HK-2 (cell line): ENCODE data around the gene SEMA7A.

Source experiments
- DNase-seq: peaks from one replicate; pipeline ENCODE4 v3.0.0-alpha.2; 2018; ENCODE audit not compliant: unreplicated experiment

SEMA7A gene

GRCh38 chr15:74430510-74430951 lies 3.2 kb downstream of the SEMA7A start:
- no peak for DNase-seq

GRCh38 chr15:74429781-74430400 lies 3.9 kb downstream of the SEMA7A start:
- DNase-seq, result no peak

GRCh38 chr15:74428970-74429780 lies 4.6 kb downstream of the SEMA7A start:
- no peak for DNase-seq

GRCh38 chr15:74428442-74428787 lies 5.3 kb downstream of the SEMA7A start:
- no peak for DNase-seq

- DNase-seq, result no peak
Measured at GRCh38 chr15:74427607-74428441, 5.9 kb downstream of the SEMA7A start.

- no peak for DNase-seq
Measured at GRCh38 chr15:74426404-74427281, 7.1 kb downstream of the SEMA7A start.

GRCh38 chr15:74425630-74426029 lies 8.1 kb downstream of the SEMA7A start:
- no peak for DNase-seq

- DNase-seq, result no peak
Measured at GRCh38 chr15:74424901-74425528, 8.7 kb downstream of the SEMA7A start.

DNA sequence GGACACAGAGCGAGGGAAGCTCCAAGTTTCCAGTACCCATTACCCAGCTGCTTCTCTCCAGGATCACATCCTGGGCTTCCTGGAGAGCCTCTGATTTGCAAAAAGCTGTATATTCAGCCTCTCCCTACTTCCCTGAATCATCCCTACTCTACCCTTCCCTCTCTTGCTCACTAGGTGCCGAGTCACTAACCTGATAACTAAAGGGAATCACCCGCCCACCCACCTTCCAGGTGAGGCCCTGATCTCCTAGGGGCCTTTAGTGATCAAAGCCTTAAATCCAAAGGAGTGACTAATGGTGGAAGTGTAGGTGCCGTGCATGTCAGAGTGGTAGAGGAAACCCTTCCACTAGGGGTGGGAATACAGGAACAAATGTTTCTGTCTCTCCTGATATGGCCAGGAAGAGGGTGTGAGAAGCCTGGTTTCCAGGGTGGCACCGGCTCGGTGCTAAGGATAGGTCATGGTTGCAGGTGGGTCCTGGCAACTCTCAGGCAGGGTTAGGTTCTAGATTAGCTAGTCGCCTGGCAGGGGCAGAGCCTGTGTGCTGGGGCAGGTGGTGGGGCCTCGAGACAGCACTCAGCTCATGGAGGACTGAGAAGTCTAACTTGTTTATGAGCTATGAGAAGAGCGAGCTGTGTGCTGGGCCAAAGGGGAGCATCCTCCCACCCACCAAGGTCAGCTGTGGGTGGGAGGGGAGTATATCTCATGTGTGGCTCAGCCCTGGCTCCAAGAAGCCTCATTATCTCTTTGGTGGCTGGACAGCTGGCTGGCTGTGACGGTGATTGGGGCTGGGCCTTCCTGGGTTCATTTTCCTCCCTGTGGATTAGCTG lies 10.1 kb downstream of the SEMA7A start:
- no peak for DNase-seq

DNA sequence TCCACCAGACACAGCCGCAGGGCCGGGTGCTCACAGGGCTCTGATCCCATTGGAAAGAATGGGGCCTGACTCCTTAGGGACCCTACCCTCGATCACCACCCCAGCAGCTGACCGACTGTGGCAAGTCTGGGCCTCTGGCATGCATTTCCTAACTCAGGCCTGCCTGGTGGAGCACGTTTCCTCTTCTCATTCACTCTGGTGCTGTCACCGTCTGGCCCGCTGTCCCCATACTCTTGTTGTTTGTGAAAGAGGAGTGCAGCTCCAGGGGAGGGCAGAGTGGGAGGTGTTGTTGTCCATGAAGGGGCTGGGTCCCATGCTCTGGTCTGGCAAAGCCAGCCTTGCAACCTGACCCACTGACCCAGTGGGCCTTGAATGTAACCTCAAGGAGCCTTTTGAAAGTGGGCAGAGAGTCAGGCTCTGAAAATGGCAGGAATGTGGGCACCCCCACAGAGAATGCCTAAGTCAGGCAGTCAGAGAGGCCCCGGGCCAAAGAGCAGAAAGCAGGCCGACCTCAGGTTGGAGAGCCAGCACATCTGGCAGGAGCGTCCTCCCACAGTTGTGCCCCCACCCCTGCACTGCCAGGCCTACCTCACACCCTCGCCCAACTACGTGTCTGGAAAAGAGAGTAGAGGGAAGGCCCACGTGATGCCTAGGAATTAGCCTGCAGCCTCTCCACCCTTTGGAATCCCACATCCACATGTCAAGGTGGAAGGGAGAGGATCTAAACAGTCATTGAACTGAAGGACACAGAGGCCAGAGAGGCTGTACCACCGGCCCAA lies 10.9 kb downstream of the SEMA7A start:
- peak; percentile 78 for DNase-seq

DNA sequence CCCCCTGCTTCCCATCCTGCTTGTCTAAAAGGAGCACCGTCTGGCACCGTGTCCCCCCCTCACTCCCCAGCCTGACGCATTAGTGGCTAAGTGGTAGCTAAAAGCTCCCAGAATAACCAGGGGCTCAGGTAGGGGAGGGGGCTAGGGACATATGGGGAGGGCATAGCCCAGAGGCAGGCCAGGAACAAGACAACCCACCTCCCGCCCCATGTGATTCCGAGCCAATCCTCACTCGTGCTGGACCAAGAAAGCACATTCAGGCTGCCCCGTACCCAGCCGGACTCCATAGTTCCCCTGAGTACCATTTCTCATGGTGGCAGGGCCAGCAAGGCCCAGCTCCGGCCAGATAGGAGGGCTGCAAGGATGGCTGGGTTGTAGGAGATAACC lies 11.5 kb downstream of the SEMA7A start:
- DNase-seq, result no peak

- DNase-seq, result no peak
Measured at GRCh38 chr15:74421302-74422245, 12.2 kb downstream of the SEMA7A start.

- DNase-seq, result no peak
Measured at GRCh38 chr15:74420193-74420905, 13.4 kb downstream of the SEMA7A start.

- DNase-seq, result no peak
Measured at GRCh38 chr15:74419432-74419831, 14.3 kb downstream of the SEMA7A start.

DNA sequence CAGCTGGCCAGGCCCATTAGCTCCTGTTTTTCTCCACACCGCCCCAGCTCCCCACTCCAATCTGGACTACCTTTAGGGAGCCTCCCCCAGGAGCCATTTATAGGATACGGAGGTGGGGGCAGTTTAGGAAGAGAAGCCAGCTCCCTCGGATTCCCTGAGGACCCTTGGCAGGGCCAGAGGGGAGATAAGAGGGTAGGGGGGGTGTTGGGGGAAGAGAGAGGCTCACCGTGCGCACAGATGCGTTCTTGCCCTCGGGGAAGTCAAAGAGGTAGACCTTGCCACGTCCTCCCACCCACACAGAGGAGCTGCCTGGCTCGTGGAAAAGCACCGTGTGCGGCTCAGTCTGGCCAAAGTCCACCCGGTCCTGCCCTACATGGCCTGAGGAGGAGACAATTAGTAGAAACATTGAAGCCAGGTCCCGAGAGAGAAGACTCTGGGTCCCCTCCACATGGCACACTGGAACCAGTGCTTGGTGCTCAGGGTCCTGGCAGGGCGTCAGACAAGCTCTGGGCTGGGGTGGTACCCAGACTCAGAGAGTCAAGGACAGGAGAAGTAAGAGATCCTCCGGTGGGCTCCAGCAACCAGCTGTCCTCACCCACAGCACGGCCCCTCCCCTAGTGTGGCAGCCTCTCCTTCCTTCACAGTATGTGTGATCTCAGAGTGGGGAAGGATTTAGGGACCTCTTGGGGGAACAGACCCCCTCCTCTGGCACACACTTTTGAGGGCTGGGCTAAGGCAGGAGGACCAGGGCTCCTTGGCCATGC lies 15.0 kb downstream of the SEMA7A start:
- no peak for DNase-seq

- DNase-seq, result no peak
Measured at GRCh38 chr15:74417670-74418069, 16.1 kb downstream of the SEMA7A start.

- no peak for DNase-seq
Measured at GRCh38 chr15:74417225-74417624, 16.5 kb downstream of the SEMA7A start.
